Measurements from ENCODE around the gene DHRSX.
"Not testable (repeated sequence)": the region's sequence is repeated elsewhere in the genome, so short reads cannot be mapped to it uniquely, and the experiment has no call there.

Gene DHRSX

DNA sequence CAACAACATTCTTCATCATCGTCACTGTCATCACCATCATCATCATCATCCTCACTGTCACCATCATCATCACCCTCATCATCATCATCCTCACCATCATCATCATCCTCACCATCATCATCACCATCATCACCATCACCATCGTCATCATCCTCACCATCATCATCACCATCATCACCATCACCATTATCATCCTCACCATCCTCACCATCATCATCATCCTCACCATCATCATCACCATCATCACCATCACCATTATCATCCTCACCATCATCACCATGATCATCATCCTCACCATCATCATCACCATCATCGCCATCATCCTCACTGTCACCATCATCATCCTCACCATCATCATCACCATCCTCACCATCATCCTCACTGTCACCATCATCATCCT is 18.9 kb upstream of the DHRSX start:
- DNase-seq (ENCODE audit: low read depth in 2 of 2), result not testable (repeated sequence)

GRCh38 chrX:2517055-2517454 is 16.3 kb upstream of the DHRSX start:
- no peak for DNase-seq (ENCODE audit: low read depth in 2 of 2)

- DNase-seq (ENCODE audit: low read depth in 2 of 2), result no peak
Observed at GRCh38 chrX:2516623-2517022, 15.8 kb upstream of the DHRSX start.

DNA sequence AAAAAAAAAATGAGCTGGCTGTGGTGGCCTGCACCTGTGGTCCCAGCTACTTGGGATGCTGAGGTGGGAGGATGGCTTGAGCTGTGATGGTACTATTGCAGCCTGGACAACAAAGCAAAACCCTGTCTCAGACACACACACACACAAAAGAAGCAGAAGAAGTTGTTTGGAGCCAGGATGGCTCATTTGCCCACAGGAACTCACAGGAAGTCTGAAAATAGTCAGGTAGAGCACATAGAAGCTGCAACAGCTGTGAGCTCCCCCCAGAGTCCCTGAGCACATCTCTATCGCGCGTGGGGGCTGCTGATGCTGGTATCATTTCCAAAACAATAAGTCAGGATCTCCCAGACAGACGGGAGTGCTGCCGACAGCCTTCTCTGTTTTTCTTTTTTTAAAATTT is 13.4 kb upstream of the DHRSX start:
- no peak for DNase-seq (ENCODE audit: low read depth in 2 of 2)

- no peak for DNase-seq (ENCODE audit: low read depth in 2 of 2)
Observed at GRCh38 chrX:2513121-2513664, 12.4 kb upstream of the DHRSX start.

GRCh38 chrX:2512501-2512900 is 11.7 kb upstream of the DHRSX start:
- no peak for DNase-seq (ENCODE audit: low read depth in 2 of 2)

GRCh38 chrX:2511326-2511725 is 10.6 kb upstream of the DHRSX start:
- DNase-seq (ENCODE audit: low read depth in 2 of 2), result no peak

- DNase-seq (ENCODE audit: low read depth in 2 of 2), result no peak
Observed at GRCh38 chrX:2508648-2509335, 8.0 kb upstream of the DHRSX start.

DNA sequence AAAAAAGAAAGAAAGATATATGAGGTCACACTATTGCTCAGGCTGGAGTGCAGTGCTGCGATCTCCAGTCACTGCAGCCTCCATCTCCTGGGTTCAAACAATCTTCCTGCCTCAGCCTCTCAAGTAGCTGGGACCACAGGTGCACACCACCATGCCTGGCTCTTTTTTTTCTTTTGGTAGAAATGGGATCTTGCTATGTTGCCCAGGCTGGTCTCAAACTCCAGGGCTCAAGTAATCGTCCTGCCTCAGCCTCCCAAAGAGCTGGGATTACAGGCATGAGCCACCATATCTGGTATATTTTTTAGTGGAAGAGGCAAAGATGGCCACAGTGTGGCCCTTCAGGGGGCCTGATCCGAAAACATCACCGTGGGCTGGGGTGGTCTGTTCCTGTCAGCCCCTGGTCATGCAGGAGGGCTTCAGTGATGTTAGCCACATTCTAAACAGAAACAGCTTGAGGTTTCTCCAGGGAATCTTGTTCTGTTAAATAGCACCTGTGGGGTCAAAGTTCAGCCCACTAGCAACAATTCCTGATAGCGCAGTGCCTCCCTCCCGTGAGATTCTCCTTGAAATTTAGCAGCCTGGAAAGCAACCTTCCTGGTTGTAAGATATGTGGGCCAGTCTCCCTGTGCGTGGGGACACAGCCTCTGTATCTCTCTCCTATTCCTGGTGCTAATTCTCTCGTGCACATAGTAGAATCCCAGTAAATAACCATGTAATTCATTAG is 7.3 kb upstream of the DHRSX start:
- no peak for DNase-seq (ENCODE audit: low read depth in 2 of 2)

GRCh38 chrX:2507196-2507595 is 6.4 kb upstream of the DHRSX start:
- DNase-seq (ENCODE audit: low read depth in 2 of 2), result no peak

GRCh38 chrX:2505341-2505740 is 4.6 kb upstream of the DHRSX start:
- DNase-seq (ENCODE audit: low read depth in 2 of 2), result not testable (repeated sequence)

DNA sequence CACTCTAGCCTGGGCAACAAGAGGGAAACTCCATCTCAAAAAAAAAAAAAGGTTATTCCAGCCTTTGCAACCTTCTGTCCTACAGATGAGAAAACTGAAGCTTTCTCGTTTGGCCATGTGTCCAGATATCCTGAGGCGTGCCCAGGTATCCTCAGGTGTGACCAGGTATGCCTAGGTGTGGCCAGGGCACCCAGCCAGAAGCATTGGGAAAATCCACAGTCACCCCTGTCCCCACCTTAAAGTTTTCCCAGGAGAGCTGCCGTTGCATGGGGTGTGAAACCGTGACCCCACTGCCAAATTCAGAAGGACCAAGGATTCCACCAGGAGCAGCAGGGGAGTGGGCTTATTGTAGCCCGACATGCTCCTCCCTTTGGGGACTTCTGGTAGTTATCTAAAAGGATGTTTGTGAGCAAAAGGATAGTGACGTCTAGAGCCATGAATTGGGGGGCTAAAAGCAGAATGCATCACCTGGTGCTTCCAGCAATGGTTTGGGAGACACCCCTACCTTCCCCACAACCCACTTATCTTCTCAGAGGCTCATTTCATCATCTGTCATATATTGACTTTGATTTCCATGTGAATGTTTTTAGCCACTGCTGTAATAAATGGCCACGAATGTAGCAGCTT is 4.0 kb upstream of the DHRSX start:
- DNase-seq (ENCODE audit: low read depth in 2 of 2), result no peak

GRCh38 chrX:2503591-2504500 is 3.1 kb upstream of the DHRSX start:
- DNase-seq (ENCODE audit: low read depth in 2 of 2), result no peak

DNA sequence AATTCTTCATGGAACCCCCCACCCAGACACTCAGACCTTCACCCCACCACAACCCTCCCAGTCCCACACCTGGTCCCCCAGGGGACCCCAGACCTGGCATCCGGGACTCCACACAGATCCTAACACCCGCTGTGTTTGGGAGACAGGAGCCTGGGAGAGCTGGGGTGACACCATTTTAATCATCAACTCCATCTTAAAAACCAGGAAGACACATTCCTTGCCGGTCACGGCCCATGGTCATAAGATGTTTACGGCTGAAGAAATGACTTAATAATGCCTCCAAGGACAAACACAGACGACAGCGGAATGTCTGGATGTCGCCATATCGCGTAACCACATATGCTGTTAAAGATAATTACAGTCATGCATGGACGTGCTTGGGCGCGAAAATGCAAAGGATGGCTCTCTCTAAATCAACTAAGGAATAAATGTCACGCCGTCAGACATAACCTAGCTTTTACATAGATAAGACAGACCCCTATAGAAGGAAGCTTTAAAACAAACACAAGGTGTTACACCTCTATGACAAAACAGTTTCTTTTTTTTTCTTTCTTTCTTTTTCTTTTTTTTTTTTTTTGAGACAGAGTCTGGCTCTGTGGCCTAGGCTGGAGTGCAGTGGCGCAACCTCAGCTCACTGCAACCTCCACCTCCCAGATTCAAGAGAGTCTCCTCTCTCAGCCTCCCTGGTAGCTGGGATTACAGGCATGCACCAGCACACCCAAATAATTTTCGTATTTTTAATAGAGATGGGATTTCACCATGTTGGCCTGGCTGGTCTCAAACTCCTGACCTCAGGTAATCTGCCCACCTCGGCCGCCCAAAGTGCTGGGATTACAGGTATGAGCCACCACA is 2.1 kb upstream of the DHRSX start:
- no peak for DNase-seq (ENCODE audit: low read depth in 2 of 2)

- no peak for DNase-seq (ENCODE audit: low read depth in 2 of 2)
Observed at GRCh38 chrX:2502120-2502667, 1.4 kb upstream of the DHRSX start.

- no peak for DNase-seq (ENCODE audit: low read depth in 2 of 2)
Observed at GRCh38 chrX:2501559-2502102, 855 bp upstream of the DHRSX start.

DNA sequence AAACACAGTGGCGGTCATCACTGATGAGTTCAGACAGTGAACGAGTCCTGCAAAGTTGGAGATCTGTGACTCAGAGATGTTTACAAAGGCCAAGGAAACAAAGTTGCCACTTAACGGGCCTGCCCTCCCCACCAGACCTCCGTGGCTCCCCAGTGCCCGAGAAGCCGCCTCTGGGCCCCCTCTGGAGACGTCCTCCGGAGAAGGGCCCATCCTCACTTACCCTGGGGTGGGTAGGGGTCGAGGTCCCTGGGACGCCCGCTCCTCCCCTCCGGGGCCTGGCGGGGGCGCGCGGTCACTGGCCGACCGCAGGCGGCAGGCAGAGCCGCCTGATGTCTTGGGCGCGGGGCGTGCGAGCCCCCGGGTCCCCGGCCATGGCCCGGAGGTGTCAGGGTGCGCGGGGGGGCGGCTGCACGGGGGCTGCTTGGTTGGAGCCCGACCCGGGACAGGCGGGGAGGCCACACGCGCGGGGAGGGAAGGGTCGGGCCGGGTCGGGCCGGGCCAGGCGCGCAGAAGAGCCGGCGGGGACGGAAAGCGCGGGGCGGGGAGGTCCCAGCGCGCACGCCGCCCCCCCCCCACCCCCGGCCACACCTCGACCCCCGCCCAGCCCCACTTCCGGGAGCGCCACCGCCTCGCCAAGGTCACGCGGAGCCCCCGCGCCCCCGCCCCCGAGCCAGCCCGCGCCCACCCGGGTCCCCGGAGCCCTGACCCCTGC is 529 bp downstream of the DHRSX start:
- no peak for DNase-seq (ENCODE audit: low read depth in 2 of 2)

GRCh38 chrX:2499507-2499906 is 1.3 kb downstream of the DHRSX start:
- DNase-seq (ENCODE audit: low read depth in 2 of 2), result no peak

GRCh38 chrX:2498781-2499302 is 1.9 kb downstream of the DHRSX start:
- no peak for DNase-seq (ENCODE audit: low read depth in 2 of 2)
